ENCODE data around the gene SELP.

- TF ChIP-seq CTCF (IDR thresholded peaks at IDR 0.05), result no peak
- TF ChIP-seq EZH2 (IDR thresholded peaks at IDR 0.05), result no peak
Measured at GRCh38 chr1:169634877-169635276, 5.0 kb upstream of the SELP start.
